H1 (cell line): ENCODE results near the gene CCDC47. TPM values are rescaled to one million over a fixed set of nuclear protein-coding genes. Genes with fewer than 3 reads are reported as not detected.

ENCODE experiments used
- CTCF ChIA-PET: fragments of 300-600 bp; sonication (Branson Sonifier 250); formaldehyde crosslinking; loops from one replicate; lab custom pipeline; 2021; ENCODE audit not compliant: partially characterized antibody; lab: Charles Lee
- POLR2A ChIA-PET: fragments of 300-600 bp; sonication (Branson Sonifier 250); formaldehyde crosslinking; loops from one replicate; lab custom pipeline; 2021; ENCODE audit warnings: inconsistent platforms; ENCODE audit not compliant: partially characterized antibody; lab: Charles Lee
- DNase-seq, 2 experiments: peaks; one replicate each; pipeline versions ENCODE4 v3.0.0 to v3.0.0-alpha.2; 2010 to 2022; ENCODE audit warnings: low spot score in 2 of 2, low read depth in 1 of 2, mixed read lengths in 1 of 2
- FAIRE-seq: peaks from 2 replicates; lab custom pipeline; 2011; peaks lifted over from hg19 to GRCh38; lab: Jason Lieb, UNC
- H2AFZ ChIP-seq: 2 replicates; pipeline ENCODE4 v1.8.1; 2012; ENCODE audit warnings: low read length, inconsistent platforms
- H2AK5ac ChIP-seq: 2 replicates; pipeline ENCODE4 v1.6.1; 2013; ENCODE audit warnings: low read depth, low read length
- H2BK120ac ChIP-seq: replicated peaks from 2 replicates; pipeline ENCODE3; 2013; ENCODE audit warnings: low read depth, low read length, inconsistent platforms
- H2BK12ac ChIP-seq: 2 replicates; pipeline ENCODE4 v1.6.1; 2013; ENCODE audit warnings: low read depth, low read length
- H2BK15ac ChIP-seq: 2 replicates; pipeline ENCODE4 v1.6.1; 2013; ENCODE audit warnings: low read length
- H2BK20ac ChIP-seq: 2 replicates; pipeline ENCODE4 v1.6.1; 2013; ENCODE audit warnings: low read length
- H2BK5ac ChIP-seq: 2 replicates; pipeline ENCODE4 v1.6.1; 2013; ENCODE audit warnings: low read depth, low read length
- H3K14ac ChIP-seq: 2 replicates; pipeline ENCODE4 v1.6.1; 2013; ENCODE audit warnings: inconsistent platforms; ENCODE audit not compliant: insufficient read length
- H3K18ac ChIP-seq: 2 replicates; pipeline ENCODE4 v1.6.1; 2013; ENCODE audit warnings: low read length; ENCODE audit errors: extremely low read depth
- H3K23ac ChIP-seq: 2 replicates; pipeline ENCODE4 v1.6.1; 2013; ENCODE audit warnings: inconsistent platforms; ENCODE audit not compliant: insufficient read length
- H3K23me2 ChIP-seq: 2 replicates; pipeline ENCODE4 v1.6.1; 2013; ENCODE audit warnings: low read depth, low read length
- H3K27ac ChIP-seq: 2 replicates; pipeline ENCODE4 v1.6.1; 2011; ENCODE audit warnings: low read depth, low read length, inconsistent platforms
- H3K27me3 ChIP-seq, 4 experiments: replicated peaks in 1 of 4; 1 replicate in 1 of 4; 2 replicates in 3 of 4; pipeline versions ENCODE4 v1.6.1 to v1.8.1; 2011 to 2013; ENCODE audit warnings: low read length in 3 of 4, mild to moderate bottlenecking in 3 of 4, inconsistent platforms in 2 of 4, mixed read lengths in 2 of 4, moderate library complexity in 1 of 4; ENCODE audit not compliant: control insufficient read depth in 3 of 4, insufficient read depth in 3 of 4; ENCODE audit errors: extremely low read depth in 1 of 4
- H3K36me3 ChIP-seq, 4 experiments: 2 replicates each; pipeline versions ENCODE4 v1.6.1 to v1.8.1; 2011 to 2013; ENCODE audit warnings: mild to moderate bottlenecking in 4 of 4, low read length in 3 of 4, moderate library complexity in 2 of 4, control low read depth in 1 of 4, inconsistent platforms in 1 of 4; ENCODE audit not compliant: insufficient read depth in 4 of 4, control insufficient read depth in 2 of 4
- H3K4ac ChIP-seq: replicated peaks from 2 replicates; pipeline ENCODE3; 2013; ENCODE audit warnings: low read length, low read depth, mixed read lengths, inconsistent platforms; ENCODE audit not compliant: insufficient read length
- H3K4me1 ChIP-seq, 4 experiments: replicated peaks in 1 of 4; 1 replicate in 1 of 4; 2 replicates in 3 of 4; pipeline versions ENCODE4 v1.6.1 to v1.8.1; 2011 to 2013; ENCODE audit warnings: low read length in 3 of 4, inconsistent platforms in 2 of 4, mixed read lengths in 1 of 4; ENCODE audit not compliant: insufficient read depth in 4 of 4, control insufficient read depth in 3 of 4
- H3K4me2 ChIP-seq, 2 experiments: 2 replicates each; pipeline versions ENCODE4 v1.6.1 to v1.8.1; 2011 to 2013; ENCODE audit warnings: low read depth in 2 of 2, low read length in 2 of 2, control low read depth in 1 of 2, inconsistent platforms in 1 of 2, mild to moderate bottlenecking in 1 of 2; ENCODE audit not compliant: insufficient read depth in 1 of 2
- H3K4me3 ChIP-seq, 4 experiments: fragments of 200-600, 300-600 bp in 1 of 4; sonication (generic), shearing (Covaris generic), sonication (Bioruptor Twin) in 1 of 4; 2 replicates each; pipeline versions ENCODE4 v1.5.1 to v1.8.1; 2011 to 2016; ENCODE audit warnings: low read length in 4 of 4, low read depth in 3 of 4, control low read depth in 2 of 4, inconsistent platforms in 2 of 4, mild to moderate bottlenecking in 2 of 4, mixed read lengths in 1 of 4, moderate library complexity in 1 of 4; ENCODE audit not compliant: insufficient read depth in 2 of 4; ENCODE audit errors: extremely low read depth in 1 of 4
- H3K56ac ChIP-seq: replicated peaks from 2 replicates; pipeline ENCODE3; 2013; ENCODE audit warnings: low read depth, mild to moderate bottlenecking, mixed read lengths, low read length, inconsistent platforms; ENCODE audit not compliant: insufficient read length
- H3K79me1 ChIP-seq: 2 replicates; pipeline ENCODE4 v1.6.1; 2013; ENCODE audit warnings: low read depth, low read length, control low read depth
- H3K79me2 ChIP-seq, 2 experiments: 2 replicates each; pipeline versions ENCODE4 v1.6.1 to v1.8.1; 2012 to 2013; ENCODE audit warnings: low read length in 2 of 2, mild to moderate bottlenecking in 2 of 2, inconsistent platforms in 1 of 2; ENCODE audit not compliant: insufficient read depth in 2 of 2, control insufficient read depth in 1 of 2
- H3K9ac ChIP-seq, 4 experiments: replicated peaks in 1 of 4; 1 replicate in 1 of 4; 2 replicates in 3 of 4; pipeline versions ENCODE4 v1.6.1 to v1.8.1; 2011 to 2013; ENCODE audit warnings: low read depth in 3 of 4, low read length in 3 of 4, control low read depth in 2 of 4, mild to moderate bottlenecking in 2 of 4, moderate library complexity in 2 of 4, inconsistent platforms in 1 of 4; ENCODE audit errors: extremely low read depth in 1 of 4
- H3K9me3 ChIP-seq, 2 experiments: 2 replicates each; pipeline versions ENCODE4 v1.6.1 to v1.8.1; 2012 to 2013; ENCODE audit warnings: mild to moderate bottlenecking in 2 of 2, moderate library complexity in 2 of 2, control low read depth in 1 of 2, inconsistent platforms in 1 of 2, low read depth in 1 of 2, low read length in 1 of 2, mixed read lengths in 1 of 2; ENCODE audit not compliant: insufficient read depth in 2 of 2
- H4K20me1 ChIP-seq, 2 experiments: replicated peaks in 1 of 2; 2 replicates each; pipeline versions ENCODE3 to v1.8.1; 2011 to 2013; ENCODE audit warnings: inconsistent platforms in 2 of 2, low read length in 2 of 2, mild to moderate bottlenecking in 1 of 2; ENCODE audit not compliant: insufficient read depth in 2 of 2, control insufficient read depth in 1 of 2
- H4K5ac ChIP-seq: 2 replicates; pipeline ENCODE4 v1.6.1; 2013; ENCODE audit warnings: low read length, low read depth, mixed read lengths, inconsistent platforms; ENCODE audit not compliant: insufficient read length
- H4K8ac ChIP-seq: 2 replicates; pipeline ENCODE4 v1.8.0; 2013; ENCODE audit warnings: mild to moderate bottlenecking, moderate library complexity, low read length, inconsistent platforms; ENCODE audit not compliant: insufficient read depth; ENCODE audit errors: extremely low read depth
- H4K91ac ChIP-seq: replicated peaks from 2 replicates; pipeline ENCODE3; 2013; ENCODE audit warnings: low read length, mixed read lengths, inconsistent platforms; ENCODE audit not compliant: insufficient read length
- FOSL1 ChIP-seq: IDR thresholded peaks from 2 replicates; pipeline ENCODE4 v1.6.1; 2011; ENCODE audit warnings: mild to moderate bottlenecking, low read depth, low read length, moderate library complexity; ENCODE audit not compliant: insufficient read depth
- MAX ChIP-seq: IDR thresholded peaks from 2 replicates; pipeline ENCODE4 v1.6.1; 2012; ENCODE audit warnings: inconsistent platforms
- SAP30 ChIP-seq: fragments of 300-600 bp; sonication (generic); IDR thresholded peaks from 2 replicates; pipeline ENCODE4 v1.7.1; 2012; ENCODE audit warnings: low read length, moderate library complexity, mild to moderate bottlenecking, inconsistent platforms; ENCODE audit not compliant: insufficient read depth, insufficient replicate concordance
- WGBS, 2 experiments: shearing (Covaris generic) in 1 of 2; methylation state at CpG; one replicate each; pipeline versions ENCODE4 v1.1.6 to v1.1.7; 2013 to 2015; ENCODE audit warnings: low lambda C conversion rate in 2 of 2, mixed read lengths in 2 of 2, inconsistent platforms in 1 of 2, low coverage in 1 of 2, missing lambda C conversion rate in 1 of 2; ENCODE audit not compliant: insufficient replicate concordance in 2 of 2, insufficient coverage in 1 of 2, insufficient read length in 1 of 2; ENCODE audit errors: extremely low coverage in 1 of 2, missing lambda C conversion rate in 1 of 2; 5-methylcytosine and 5-hydroxymethylcytosine counted together
- polyA plus RNA-seq, 7 experiments: library from polyadenylated mRNA; depleted of rRNA in 3 of 7; stranded (reverse) in 5 of 7; unstranded in 2 of 7; fragments of >200 nt in 5 of 7; fragments of 200-250 nt in 2 of 7; gene quantifications; 1 replicate in 5 of 7; 2 replicates in 1 of 7; 4 replicates in 1 of 7; pipeline versions ENCODE4 v1.2.1 to v1.2.3, GENCODE V29; 2011 to 2013; ENCODE audit warnings: missing spikeins in 2 of 7, mixed read lengths in 2 of 7
- total RNA-seq: library from RNA; stranded (reverse); fragmentation: NEBNext Ultra II Directional; extraction: Animal tissue kit (Norgen Biotek cat#: 25700); gene quantifications from 2 replicates; pipeline ENCODE4 v1.2.1, GENCODE V29; 2021

Gene CCDC47
- total and polyA plus RNA-seq, 2 of the 8 experiments (the other 6 are each of a cell fraction or from before 2014, with no cell fraction given), result 21.2 to 83.1 TPM

- Histone ChIP-seq H4K91ac (no peak overlapping the region), H3K56ac (no peak overlapping the region), H2BK120ac (no peak overlapping the region), H3K14ac (no peak overlapping the region)
- TF ChIP-seq FOSL1, result no peak
- TF ChIP-seq SAP30, result no peak
- no peak for TF ChIP-seq MAX
- TF ChIP-seq, all 59 proteins: peak for 0
- H4K5ac ChIP-seq, result no peak overlapping the region
- CTCF ChIA-PET, result interaction anchor here (0.7 kb wide), 1 partner anchor 33 kb away, joined by 3 read pairs; no protein-coding TSS in a partner anchor
- no peak overlapping the region for H4K8ac ChIP-seq
- no peak overlapping the region for H3K4ac ChIP-seq
- H2BK15ac ChIP-seq, result no peak overlapping the region
- no peak overlapping the region for H3K4me2 ChIP-seq
- WGBS, 2 experiments, result 91% methylated on average over 1 of the region's 1 CpG; no CpG with 5 or more reads in 1 of the 2 experiments
- no peak overlapping the region for H2BK5ac ChIP-seq
- H2BK12ac ChIP-seq, result no peak overlapping the region
- H3K27me3 ChIP-seq, result no peaks in the 10 kb centered on the region
- peaks cover 4% of the 10 kb centered on the region; the same call in 1 of the 2 replicates for H3K79me1 ChIP-seq
- FAIRE-seq, result no peak
- H3K9me3 ChIP-seq, result no peaks in the 10 kb centered on the region
- H3K23me2 ChIP-seq, result no peaks in the 10 kb centered on the region; the same call in 1 of the 2 replicates
- H3K18ac ChIP-seq, result no peak overlapping the region
- no peak overlapping the region for H3K4me3 ChIP-seq
- H2AFZ ChIP-seq, result no peak overlapping the region
- DNase-seq, result no peak
- H3K27ac ChIP-seq, result no peak overlapping the region
- H2BK20ac ChIP-seq, result no peak overlapping the region
- POLR2A ChIA-PET, result interaction anchor here (0.9 to 24.4 kb wide), 3 partner anchors 12 to 39 kb away, joined by 3 to 481 read pairs (median 102); partner anchors contain the start of genes CCDC47, DDX42, FTSJ3 and PSMC5
- H3K36me3 ChIP-seq, result peaks cover 8 to 55% (median 39%) of the 10 kb centered on the region in 4 experiments
- H3K79me2 ChIP-seq, result peaks cover 13 to 78% of the 10 kb centered on the region in 2 experiments
- H3K9ac ChIP-seq, result no peak overlapping the region
- H2AK5ac ChIP-seq, result no peak overlapping the region
- H4K20me1 ChIP-seq, result peaks cover 11 to 15% of the 10 kb centered on the region in 2 experiments
- no peak overlapping the region for H3K23ac ChIP-seq
- H3K4me1 ChIP-seq, result no peaks in the 10 kb centered on the region
Measured at GRCh38 chr17:63785556-63785955, 12.2 kb upstream of the CCDC47 start.
